ENCODE results near the gene NTPCR. TPM values are rescaled to one million over a fixed set of nuclear protein-coding genes. Genes with fewer than 3 reads are reported as not detected.

Gene NTPCR
- total RNA-seq, 1 experiment from 2014 or later: 34.2 TPM

GRCh38 chr1:232954594-232955365, 4.4 kb downstream of the NTPCR start:
- no peak overlapping the region for H3K4me3 ChIP-seq (replicated peaks in 1 of 2; ENCODE audit: low read depth in 1 of 2, low read length in 2 of 2)
- ChIA-PET CTCF (no interaction called here), POLR2A (no interaction called here), RAD21 (ENCODE audit: low non-redundant PET in 1 of 2, low total read pairs in 2 of 2, uncharacterized antibody in 2 of 2, unreplicated experiment in 2 of 2) (no interaction called here)
- H2AFZ ChIP-seq (ENCODE audit: low read depth, low read length, poor library complexity, severe bottlenecking): no peak overlapping the region
- H3K4me2 ChIP-seq (ENCODE audit: low read length): no peak overlapping the region
- TF ChIP-seq CTCF (IDR thresholded peaks at IDR 0.05 in 2 of 3, conservative IDR thresholded peaks at IDR 0.05 in 1 of 3; ENCODE audit: borderline replicate concordance in 1 of 3, insufficient read depth in 1 of 3, low read depth in 2 of 3, low read length in 2 of 3) (no peak), CEBPB (IDR thresholded peaks at IDR 0.05; ENCODE audit: low read depth) (no peak), SP1 (IDR thresholded peaks at IDR 0.05; ENCODE audit: low read depth) (no peak), POLR2A (IDR thresholded peaks at IDR 0.05; ENCODE audit: borderline replicate concordance, extremely low read depth, insufficient read depth, insufficient read length) (no peak), YY1 (IDR thresholded peaks at IDR 0.05; ENCODE audit: extremely low read depth, insufficient replicate concordance, low read depth, low read length) (no peak), ATF3 (IDR thresholded peaks at IDR 0.05) (no peak), ZNF274 (IDR thresholded peaks at IDR 0.05; ENCODE audit: low read depth, low read length) (no peak), EZH2 (IDR thresholded peaks at IDR 0.05) (no peak), CBX3 (IDR thresholded peaks at IDR 0.05; ENCODE audit: low read depth) (no peak), ELF1 (IDR thresholded peaks at IDR 0.05; ENCODE audit: borderline replicate concordance, low read depth) (no peak), FOSL1 (IDR thresholded peaks at IDR 0.05; ENCODE audit: low read depth) (no peak), EZH2phosphoT487 (IDR thresholded peaks at IDR 0.05; ENCODE audit: borderline replicate concordance) (no peak), SIN3A (IDR thresholded peaks at IDR 0.05; ENCODE audit: low read depth) (no peak), ZFX (IDR thresholded peaks at IDR 0.05) (no peak)
- TF ChIP-seq, protein P1, sequence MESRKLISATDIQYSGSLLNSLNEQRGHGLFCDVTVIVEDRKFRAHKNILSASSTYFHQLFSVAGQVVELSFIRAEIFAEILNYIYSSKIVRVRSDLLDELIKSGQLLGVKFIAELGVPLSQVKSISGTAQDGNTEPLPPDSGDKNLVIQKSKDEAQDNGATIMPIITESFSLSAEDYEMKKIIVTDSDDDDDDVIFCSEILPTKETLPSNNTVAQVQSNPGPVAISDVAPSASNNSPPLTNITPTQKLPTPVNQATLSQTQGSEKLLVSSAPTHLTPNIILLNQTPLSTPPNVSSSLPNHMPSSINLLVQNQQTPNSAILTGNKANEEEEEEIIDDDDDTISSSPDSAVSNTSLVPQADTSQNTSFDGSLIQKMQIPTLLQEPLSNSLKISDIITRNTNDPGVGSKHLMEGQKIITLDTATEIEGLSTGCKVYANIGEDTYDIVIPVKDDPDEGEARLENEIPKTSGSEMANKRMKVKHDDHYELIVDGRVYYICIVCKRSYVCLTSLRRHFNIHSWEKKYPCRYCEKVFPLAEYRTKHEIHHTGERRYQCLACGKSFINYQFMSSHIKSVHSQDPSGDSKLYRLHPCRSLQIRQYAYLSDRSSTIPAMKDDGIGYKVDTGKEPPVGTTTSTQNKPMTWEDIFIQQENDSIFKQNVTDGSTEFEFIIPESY (IDR thresholded peaks at IDR 0.05; ENCODE audit: extremely low read depth, insufficient replicate concordance, low read length): no peak
- peaks cover 0 to 12% of the 10 kb centered on the region in 2 experiments; a peak in 1 of 4 replicates for H3K36me3 ChIP-seq (ENCODE audit: control insufficient read depth in 1 of 2, insufficient read depth in 2 of 2, low read length in 2 of 2)
- H4K20me1 ChIP-seq (ENCODE audit: insufficient read depth): no peaks in the 10 kb centered on the region
- H3K79me2 ChIP-seq (ENCODE audit: insufficient read depth, low read length): peaks cover 17% of the 10 kb centered on the region
- intact Hi-C loops (cut with micrococcal nuclease): no loop called here
- no peak overlapping the region for H3K27ac ChIP-seq (ENCODE audit: low read depth, low read length)
- no peak for ATAC-seq
- peaks cover 0 to 4% of the 10 kb centered on the region in 2 experiments; a peak in 1 of 4 replicates for H3K9me3 ChIP-seq (ENCODE audit: control insufficient read depth in 1 of 2, insufficient read depth in 1 of 2, low read depth in 1 of 2, low read length in 2 of 2)
- H3K4me1 ChIP-seq (ENCODE audit: control insufficient read depth in 1 of 2, insufficient read depth in 2 of 2, low read length in 2 of 2): peaks cover 18 to 26% of the 10 kb centered on the region in 2 experiments
- DNase-seq (ENCODE audit: low read depth, low spot score): no peak
- BruUV-seq (replicated peaks): no TSS peak
- no peaks in the 10 kb centered on the region for H3K27me3 ChIP-seq (ENCODE audit: insufficient read depth, low read length)
- H3K9ac ChIP-seq (ENCODE audit: low read length): no peak overlapping the region
- no peaks in the 10 kb centered on the region for H3K9me2 ChIP-seq (ENCODE audit: insufficient read depth)

Measured in HCT116 (cell line).